22Rv1 (cell line): ENCODE measurements around the gene PTPN23.
A peak's percentile ranks its signal among the peaks of the same experiment; 100 is the strongest.
"Not testable (repeated sequence)": the region's sequence is repeated elsewhere in the genome, so short reads cannot be mapped to it uniquely, and the experiment has no call there.

ENCODE experiments used
- H3K27ac ChIP-seq: fragments of 450-650 bp; 2 replicates; pipeline ENCODE4 v1.5.1; 2017
- ZFX ChIP-seq: fragments of 450-650 bp; IDR thresholded peaks from 2 replicates; pipeline ENCODE4 v1.6.1; 2017; ENCODE audit warnings: antibody characterized with exemption, borderline replicate concordance
- TF ChIP-seq, protein P1 (sequence below): fragments of 450-650 bp; IDR thresholded peaks from 2 replicates; pipeline ENCODE4 v1.5.1; 2017; ENCODE audit warnings: mild to moderate bottlenecking

The PTPN23 gene

DNA sequence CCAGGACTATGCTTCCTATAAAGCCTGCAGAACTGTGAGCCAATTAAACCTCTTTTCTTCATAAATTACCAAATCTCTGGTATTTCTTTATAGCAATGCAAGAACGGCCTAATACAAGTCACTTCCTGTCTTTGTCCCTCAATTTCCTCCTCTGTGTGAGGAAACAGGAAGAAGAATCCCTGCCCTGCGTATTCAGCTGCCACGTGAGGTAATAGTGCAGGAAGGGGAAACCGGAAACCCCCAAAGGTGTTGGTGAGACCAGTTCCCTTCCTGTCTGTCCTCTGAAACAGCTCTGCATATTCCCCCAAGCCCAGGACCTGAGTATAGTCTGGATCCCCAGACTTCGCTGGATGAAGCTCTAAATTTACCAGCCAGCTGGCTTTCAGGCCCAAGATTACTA lies 18.1 kb upstream of the PTPN23 start:
- TF ChIP-seq, protein P1, sequence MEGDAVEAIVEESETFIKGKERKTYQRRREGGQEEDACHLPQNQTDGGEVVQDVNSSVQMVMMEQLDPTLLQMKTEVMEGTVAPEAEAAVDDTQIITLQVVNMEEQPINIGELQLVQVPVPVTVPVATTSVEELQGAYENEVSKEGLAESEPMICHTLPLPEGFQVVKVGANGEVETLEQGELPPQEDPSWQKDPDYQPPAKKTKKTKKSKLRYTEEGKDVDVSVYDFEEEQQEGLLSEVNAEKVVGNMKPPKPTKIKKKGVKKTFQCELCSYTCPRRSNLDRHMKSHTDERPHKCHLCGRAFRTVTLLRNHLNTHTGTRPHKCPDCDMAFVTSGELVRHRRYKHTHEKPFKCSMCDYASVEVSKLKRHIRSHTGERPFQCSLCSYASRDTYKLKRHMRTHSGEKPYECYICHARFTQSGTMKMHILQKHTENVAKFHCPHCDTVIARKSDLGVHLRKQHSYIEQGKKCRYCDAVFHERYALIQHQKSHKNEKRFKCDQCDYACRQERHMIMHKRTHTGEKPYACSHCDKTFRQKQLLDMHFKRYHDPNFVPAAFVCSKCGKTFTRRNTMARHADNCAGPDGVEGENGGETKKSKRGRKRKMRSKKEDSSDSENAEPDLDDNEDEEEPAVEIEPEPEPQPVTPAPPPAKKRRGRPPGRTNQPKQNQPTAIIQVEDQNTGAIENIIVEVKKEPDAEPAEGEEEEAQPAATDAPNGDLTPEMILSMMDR: no peak
- TF ChIP-seq ZFX: no peak
- H3K27ac ChIP-seq: no peak overlapping the region

DNA sequence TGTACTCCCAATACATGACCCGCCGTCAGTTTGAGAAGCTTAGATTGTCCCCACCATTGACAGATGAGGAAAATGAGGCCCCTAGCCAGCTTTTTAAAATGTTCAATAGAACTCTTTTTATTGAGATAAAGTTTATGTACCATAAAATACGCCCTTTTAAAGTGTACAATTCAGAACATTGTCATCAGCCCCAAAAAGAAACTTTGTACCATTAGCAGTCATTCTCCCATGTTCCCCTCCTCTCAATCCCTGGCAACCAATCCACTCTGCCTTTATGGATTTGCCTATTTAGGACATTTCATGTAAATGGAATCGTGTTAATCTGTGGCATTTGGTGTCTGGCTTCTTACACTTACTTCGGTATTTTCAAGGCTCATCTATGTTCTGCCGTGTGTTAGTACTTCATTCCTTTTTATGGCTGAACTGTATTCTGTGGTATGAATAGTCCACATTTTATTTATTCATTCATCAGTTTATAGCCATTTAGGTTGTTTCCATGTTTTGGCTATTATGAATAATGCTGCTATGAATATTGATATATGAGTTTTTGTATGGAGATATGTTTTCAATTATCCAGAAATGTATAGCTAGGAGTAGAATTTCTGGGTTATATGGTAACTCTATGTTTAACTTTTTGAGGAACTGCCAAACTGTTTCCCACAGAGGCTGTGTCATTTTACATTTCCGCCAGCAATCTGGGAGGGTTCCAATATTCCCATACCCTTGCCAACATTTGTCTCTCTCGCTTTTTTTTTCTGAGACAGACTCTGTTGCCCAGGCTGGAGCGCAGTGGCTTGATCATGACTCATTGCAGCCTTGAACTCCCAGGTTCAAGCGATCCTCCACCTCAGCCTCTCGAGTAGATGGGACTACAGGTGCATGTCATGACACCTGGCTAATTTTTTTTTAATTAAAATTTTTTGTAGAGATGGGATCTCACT lies 15.3 kb upstream of the PTPN23 start:
- no peak for TF ChIP-seq ZFX
- TF ChIP-seq, protein P1: no peak
- H3K27ac ChIP-seq: no peak overlapping the region

DNA sequence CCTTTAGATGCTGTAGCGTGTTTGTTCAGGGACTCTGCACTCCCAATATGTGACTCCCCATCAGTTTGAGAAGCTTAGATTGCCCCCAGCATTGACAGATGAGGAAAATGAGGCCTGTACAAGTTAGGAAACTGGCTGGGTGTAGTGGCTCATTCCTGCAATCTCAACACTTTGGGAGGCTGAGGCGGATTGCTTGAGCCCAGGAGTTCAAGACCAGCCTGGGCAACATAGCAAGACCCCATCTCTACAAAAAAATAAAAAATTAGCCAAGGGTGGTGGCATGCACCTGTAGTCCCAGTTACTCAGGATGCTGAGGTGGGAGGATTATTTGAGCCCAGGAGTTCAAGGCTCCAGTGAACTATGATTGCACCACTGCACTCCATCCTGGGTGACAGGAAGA lies 14.0 kb upstream of the PTPN23 start:
- TF ChIP-seq, protein P1: no peak
- TF ChIP-seq ZFX: no peak

DNA sequence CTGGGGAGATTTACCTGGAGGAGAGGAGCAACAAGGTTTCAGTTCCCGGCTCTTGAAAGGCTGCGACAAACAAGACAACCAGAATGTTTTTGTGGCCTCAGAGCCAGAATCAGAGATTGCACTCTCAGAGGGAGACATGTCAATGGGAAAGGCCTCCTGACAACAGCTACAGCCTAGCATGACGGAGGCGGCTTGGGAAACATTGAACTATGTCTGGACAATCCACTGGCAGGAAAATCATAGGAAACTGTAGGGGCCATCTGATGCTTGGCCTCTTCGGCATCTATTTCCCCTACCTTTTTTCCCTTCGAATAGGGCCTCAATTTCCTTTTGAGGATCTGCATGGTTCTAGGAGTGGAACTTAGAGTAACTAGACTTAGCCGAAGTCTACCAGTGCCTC lies 13.2 kb upstream of the PTPN23 start:
- H3K27ac ChIP-seq: no peak overlapping the region
- TF ChIP-seq, protein P1: no peak
- no peak for TF ChIP-seq ZFX

More for the DNA sequence above, 14.0 kb upstream of the PTPN23 start:
- no peak overlapping the region for H3K27ac ChIP-seq

- not testable (repeated sequence) for H3K27ac ChIP-seq
These were observed 10.8 kb upstream of the PTPN23 start for GRCh38 chr3:47370020-47370419.

DNA sequence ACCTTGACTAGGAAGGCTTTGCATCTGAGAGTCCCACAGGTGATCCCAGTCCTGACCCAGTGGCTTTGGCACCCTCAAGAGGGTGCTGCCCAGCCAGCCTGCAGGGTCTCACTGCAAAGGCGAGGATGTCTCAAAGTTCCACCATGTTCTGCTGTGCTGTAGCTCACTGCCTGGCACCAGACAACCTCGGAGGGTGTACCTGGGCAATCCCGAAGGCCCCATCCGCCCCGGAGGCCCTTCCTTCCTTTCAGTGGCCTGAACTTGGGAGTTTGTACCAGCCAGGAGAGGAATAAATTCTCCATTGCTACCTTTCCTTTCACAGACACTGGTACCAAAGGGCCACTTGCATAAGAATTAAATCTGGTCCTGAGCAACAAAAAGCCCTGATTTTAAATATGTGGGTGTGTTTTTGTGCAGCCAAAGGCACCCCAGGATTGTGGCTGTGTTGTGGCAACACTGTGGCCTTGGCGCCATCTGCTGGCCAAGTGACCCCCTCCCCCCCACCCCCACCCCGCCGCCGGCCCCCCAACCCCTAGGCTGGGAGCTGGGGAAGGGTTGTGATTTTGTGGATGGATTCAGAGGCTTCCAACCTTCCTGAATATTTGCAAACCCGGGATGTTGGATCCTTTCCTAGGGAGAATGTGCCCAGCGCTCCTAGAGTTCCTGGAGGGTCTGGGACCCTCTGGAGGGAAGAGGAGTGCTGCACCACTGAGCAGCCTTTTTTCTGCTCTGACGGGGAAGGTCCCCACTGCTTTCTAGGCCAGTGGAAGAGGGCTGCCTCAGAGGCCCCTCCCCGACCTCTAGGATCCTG lies 9.7 kb upstream of the PTPN23 start:
- no peak overlapping the region for H3K27ac ChIP-seq
- TF ChIP-seq, protein P1: peak; percentile 67
- TF ChIP-seq ZFX: no peak

GRCh38 chr3:47374587-47374986 lies 6.2 kb upstream of the PTPN23 start:
- TF ChIP-seq ZFX: no peak
- TF ChIP-seq, protein P1: no peak
- H3K27ac ChIP-seq: no peak overlapping the region
